AG20443 (cell line): Measurements from ENCODE around the gene MBD4.

ENCODE experiments used
- DNase-seq: peaks from one replicate; pipeline ENCODE4 v3.0.0; 2012; ENCODE audit warnings: low spot score, mixed read lengths

MBD4 gene

DNA sequence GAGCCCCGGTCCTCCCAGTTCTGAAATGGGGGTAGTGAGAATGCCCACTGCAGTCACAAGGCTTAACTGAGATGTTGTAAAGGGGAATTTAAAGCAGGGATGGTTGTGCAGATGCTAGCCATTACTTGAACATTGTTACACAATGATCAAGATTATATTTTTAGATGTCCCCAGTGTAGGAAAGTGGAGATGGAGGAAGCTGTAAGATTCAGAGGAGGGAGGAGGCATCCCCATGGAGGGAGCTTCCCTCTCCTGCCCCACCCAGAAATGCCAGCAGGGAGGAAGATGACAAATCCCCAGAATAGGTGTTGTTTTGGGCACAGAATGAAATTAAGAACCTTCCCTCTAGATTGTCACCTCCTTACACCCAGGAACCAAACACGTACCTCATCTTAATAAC lies 57.4 kb downstream of the MBD4 start:
- no peak for DNase-seq
